ENCODE measurements around the gene GAK. TPM values are rescaled to one million over a fixed set of nuclear protein-coding genes. Genes with fewer than 3 reads are reported as not detected.

Gene GAK
- total RNA-seq, 1 experiment from 2014 or later = 86.6 TPM

DNA sequence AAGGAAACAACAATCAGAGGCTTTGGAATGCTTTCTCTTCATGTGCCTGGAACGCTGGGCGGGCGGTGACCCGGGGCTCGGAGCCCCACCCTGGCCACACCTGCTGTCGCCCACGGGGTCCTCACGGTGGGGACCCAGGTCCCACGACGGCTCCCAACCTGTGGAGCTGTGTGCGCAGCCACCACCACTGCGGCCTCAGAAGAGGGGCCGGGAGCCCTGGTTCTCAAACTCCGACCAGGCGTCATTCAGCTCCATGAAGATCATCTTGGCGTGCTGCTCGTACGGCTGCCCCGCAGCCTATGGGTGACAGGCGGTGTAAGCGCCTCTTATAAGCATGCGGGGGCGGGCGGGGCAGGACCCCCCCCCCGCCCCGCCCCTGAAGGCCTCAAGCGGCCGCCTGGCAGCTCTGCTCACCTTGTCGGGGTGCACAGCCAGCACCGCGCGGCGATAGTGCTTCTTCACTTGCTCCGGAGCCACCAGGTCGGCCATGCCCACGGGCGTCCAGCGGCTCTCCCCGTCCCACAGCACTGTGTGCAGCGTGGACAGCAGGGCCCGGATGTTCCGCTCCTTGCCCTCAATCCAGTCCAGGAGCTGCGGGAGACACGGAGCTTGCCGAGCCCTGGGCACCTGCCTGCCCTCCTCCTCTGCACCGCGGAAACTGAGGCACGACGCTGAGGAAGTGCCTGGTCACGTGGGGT is 82.5 kb downstream of the GAK start:
- ATAC-seq (no peak), DNase-seq (ENCODE audit: low read depth, low spot score) (no peak)
- Histone ChIP-seq H3K4me1 (ENCODE audit: control insufficient read depth, insufficient read depth, low read length) (no peaks in the 10 kb centered on the region), H3K27ac (ENCODE audit: low read length) (no peak overlapping the region), H3K9me3 (ENCODE audit: control insufficient read depth, insufficient read depth, low read depth, low read length) (no peaks in the 10 kb centered on the region), H3K27me3 (ENCODE audit: control insufficient read depth, insufficient read depth, low read length) (no peaks in the 10 kb centered on the region), H3K4me3 (ENCODE audit: low read depth in 2 of 2, low read length in 2 of 2) (no peak overlapping the region), H3K36me3 (ENCODE audit: control insufficient read depth, insufficient read depth, low read length) (no peaks in the 10 kb centered on the region)
- in situ Hi-C loops (cut with HindIII; ENCODE audit: low pct_unique_long_range_greater_than_20kb, low sequenced_read_pairs) (no loop called here), intact Hi-C loops (cut with micrococcal nuclease; ENCODE audit: unreplicated experiment) (no loop called here)
- TF ChIP-seq POLR2AphosphoS5 (IDR thresholded peaks at IDR 0.05; ENCODE audit: low read depth, low read length) (no peak), TCF7L2 (IDR thresholded peaks at IDR 0.05; ENCODE audit: low read depth, low read length) (no peak), SIN3A (IDR thresholded peaks at IDR 0.05; ENCODE audit: borderline replicate concordance, insufficient read depth, low read depth, low read length) (no peak)
- TF ChIP-seq, protein P1, sequence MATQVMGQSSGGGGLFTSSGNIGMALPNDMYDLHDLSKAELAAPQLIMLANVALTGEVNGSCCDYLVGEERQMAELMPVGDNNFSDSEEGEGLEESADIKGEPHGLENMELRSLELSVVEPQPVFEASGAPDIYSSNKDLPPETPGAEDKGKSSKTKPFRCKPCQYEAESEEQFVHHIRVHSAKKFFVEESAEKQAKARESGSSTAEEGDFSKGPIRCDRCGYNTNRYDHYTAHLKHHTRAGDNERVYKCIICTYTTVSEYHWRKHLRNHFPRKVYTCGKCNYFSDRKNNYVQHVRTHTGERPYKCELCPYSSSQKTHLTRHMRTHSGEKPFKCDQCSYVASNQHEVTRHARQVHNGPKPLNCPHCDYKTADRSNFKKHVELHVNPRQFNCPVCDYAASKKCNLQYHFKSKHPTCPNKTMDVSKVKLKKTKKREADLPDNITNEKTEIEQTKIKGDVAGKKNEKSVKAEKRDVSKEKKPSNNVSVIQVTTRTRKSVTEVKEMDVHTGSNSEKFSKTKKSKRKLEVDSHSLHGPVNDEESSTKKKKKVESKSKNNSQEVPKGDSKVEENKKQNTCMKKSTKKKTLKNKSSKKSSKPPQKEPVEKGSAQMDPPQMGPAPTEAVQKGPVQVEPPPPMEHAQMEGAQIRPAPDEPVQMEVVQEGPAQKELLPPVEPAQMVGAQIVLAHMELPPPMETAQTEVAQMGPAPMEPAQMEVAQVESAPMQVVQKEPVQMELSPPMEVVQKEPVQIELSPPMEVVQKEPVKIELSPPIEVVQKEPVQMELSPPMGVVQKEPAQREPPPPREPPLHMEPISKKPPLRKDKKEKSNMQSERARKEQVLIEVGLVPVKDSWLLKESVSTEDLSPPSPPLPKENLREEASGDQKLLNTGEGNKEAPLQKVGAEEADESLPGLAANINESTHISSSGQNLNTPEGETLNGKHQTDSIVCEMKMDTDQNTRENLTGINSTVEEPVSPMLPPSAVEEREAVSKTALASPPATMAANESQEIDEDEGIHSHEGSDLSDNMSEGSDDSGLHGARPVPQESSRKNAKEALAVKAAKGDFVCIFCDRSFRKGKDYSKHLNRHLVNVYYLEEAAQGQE (IDR thresholded peaks at IDR 0.05; ENCODE audit: insufficient read depth in 1 of 2, low read depth in 2 of 2, low read length in 1 of 2) = no peak
- TF ChIP-seq, protein P2, sequence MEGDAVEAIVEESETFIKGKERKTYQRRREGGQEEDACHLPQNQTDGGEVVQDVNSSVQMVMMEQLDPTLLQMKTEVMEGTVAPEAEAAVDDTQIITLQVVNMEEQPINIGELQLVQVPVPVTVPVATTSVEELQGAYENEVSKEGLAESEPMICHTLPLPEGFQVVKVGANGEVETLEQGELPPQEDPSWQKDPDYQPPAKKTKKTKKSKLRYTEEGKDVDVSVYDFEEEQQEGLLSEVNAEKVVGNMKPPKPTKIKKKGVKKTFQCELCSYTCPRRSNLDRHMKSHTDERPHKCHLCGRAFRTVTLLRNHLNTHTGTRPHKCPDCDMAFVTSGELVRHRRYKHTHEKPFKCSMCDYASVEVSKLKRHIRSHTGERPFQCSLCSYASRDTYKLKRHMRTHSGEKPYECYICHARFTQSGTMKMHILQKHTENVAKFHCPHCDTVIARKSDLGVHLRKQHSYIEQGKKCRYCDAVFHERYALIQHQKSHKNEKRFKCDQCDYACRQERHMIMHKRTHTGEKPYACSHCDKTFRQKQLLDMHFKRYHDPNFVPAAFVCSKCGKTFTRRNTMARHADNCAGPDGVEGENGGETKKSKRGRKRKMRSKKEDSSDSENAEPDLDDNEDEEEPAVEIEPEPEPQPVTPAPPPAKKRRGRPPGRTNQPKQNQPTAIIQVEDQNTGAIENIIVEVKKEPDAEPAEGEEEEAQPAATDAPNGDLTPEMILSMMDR (IDR thresholded peaks at IDR 0.05) = no peak
- no TSS peak for BruUV-seq (replicated peaks)
- POLR2A ChIA-PET = no interaction called here
- CTCF ChIA-PET = no interaction called here

DNA sequence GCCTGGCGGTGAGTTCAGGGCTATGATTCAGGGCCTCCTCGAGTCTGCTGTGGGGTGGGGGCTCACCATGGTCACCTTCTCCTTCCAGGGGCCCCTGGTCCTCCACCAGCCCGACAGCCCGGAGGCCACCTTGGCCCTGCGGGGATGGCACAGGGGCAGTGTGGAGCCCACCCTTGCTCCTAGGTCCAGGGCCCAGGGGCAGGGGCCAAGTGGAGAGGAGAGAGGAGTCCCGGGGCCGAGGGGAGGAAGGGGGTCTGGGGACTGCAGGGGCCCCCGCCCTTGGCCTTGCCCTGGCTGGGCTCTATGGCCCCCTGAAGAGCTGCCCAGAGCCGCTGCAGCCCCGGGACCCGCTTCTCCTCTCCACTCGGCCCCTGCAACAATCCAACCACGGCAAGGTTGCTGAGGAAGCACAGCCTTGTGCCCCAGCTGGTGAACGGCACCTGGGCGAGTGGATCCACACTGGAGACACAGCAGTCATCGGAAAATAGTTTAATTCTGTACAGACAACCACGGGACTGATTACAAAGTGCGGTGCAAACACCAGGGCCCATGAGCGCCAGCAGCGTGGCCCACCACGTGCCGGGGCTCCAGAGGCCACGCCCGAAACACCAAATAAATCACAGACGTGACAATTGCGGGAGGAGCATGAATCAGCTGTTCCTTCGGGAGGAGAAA is 83.2 kb downstream of the GAK start:
- H3K4me1 ChIP-seq (ENCODE audit: control insufficient read depth, insufficient read depth, low read length) = no peaks in the 10 kb centered on the region
- POLR2A ChIA-PET = no interaction called here
- no peak overlapping the region for H3K27ac ChIP-seq (ENCODE audit: low read length)
- CTCF ChIA-PET = no interaction called here
- no peaks in the 10 kb centered on the region for H3K9me3 ChIP-seq (ENCODE audit: control insufficient read depth, insufficient read depth, low read depth, low read length)
- intact Hi-C loops (cut with micrococcal nuclease; ENCODE audit: unreplicated experiment) (no loop called here), in situ Hi-C loops (cut with HindIII; ENCODE audit: low pct_unique_long_range_greater_than_20kb, low sequenced_read_pairs) (no loop called here)
- no peak overlapping the region for H3K4me3 ChIP-seq (ENCODE audit: low read depth in 2 of 2, low read length in 2 of 2)
- H3K36me3 ChIP-seq (ENCODE audit: control insufficient read depth, insufficient read depth, low read length) = no peaks in the 10 kb centered on the region
- TF ChIP-seq TCF7L2 (IDR thresholded peaks at IDR 0.05; ENCODE audit: low read depth, low read length) = no peak
- no peak for TF ChIP-seq SIN3A (IDR thresholded peaks at IDR 0.05; ENCODE audit: borderline replicate concordance, insufficient read depth, low read depth, low read length)
- TF ChIP-seq, protein P1 (IDR thresholded peaks at IDR 0.05; ENCODE audit: insufficient read depth in 1 of 2, low read depth in 2 of 2, low read length in 1 of 2) = no peak
- TF ChIP-seq POLR2AphosphoS5 (IDR thresholded peaks at IDR 0.05; ENCODE audit: low read depth, low read length) = no peak
- TF ChIP-seq, protein P2 (IDR thresholded peaks at IDR 0.05) = no peak
- BruUV-seq (replicated peaks) = no TSS peak
- DNase-seq (ENCODE audit: low read depth, low spot score) = no peak
- H3K27me3 ChIP-seq (ENCODE audit: control insufficient read depth, insufficient read depth, low read length) = no peaks in the 10 kb centered on the region
- no peak for ATAC-seq

All from Panc1 (cell line).